PC-9 (cell line): Measurements from ENCODE around the gene MYO1H.

Experiments
- CTCF ChIP-seq: fragments of 200-600 bp; sonication (generic); conservative IDR thresholded peaks from 2 replicates; pipeline ENCODE4 v1.6.1; 2017; ENCODE audit warnings: mixed run types, antibody characterized with exemption, mild to moderate bottlenecking, moderate library complexity
- EZH2 ChIP-seq: fragments of 200-600 bp; sonication (generic); IDR thresholded peaks from 2 replicates; pipeline ENCODE4 v1.8.0; 2017; ENCODE audit warnings: antibody characterized with exemption, low read depth

- TF ChIP-seq CTCF (0 out of 2 replicates have a peak, but pooled peaks have one; percentile 19), EZH2 (no peak)
These were observed 102.3 kb downstream of the MYO1H start for GRCh38 chr12:109449845-109450532.
